HG02870 (cell line): Measurements from ENCODE around the gene ZNF71.

ENCODE experiments used
- ATAC-seq: cut with Tn5 transposase; IDR thresholded peaks from one replicate; pipeline ENCODE4 v1.9.1; 2021; ENCODE audit warnings: mild to moderate bottlenecking, moderate library complexity; ENCODE audit not compliant: unreplicated experiment

Gene ZNF71

DNA sequence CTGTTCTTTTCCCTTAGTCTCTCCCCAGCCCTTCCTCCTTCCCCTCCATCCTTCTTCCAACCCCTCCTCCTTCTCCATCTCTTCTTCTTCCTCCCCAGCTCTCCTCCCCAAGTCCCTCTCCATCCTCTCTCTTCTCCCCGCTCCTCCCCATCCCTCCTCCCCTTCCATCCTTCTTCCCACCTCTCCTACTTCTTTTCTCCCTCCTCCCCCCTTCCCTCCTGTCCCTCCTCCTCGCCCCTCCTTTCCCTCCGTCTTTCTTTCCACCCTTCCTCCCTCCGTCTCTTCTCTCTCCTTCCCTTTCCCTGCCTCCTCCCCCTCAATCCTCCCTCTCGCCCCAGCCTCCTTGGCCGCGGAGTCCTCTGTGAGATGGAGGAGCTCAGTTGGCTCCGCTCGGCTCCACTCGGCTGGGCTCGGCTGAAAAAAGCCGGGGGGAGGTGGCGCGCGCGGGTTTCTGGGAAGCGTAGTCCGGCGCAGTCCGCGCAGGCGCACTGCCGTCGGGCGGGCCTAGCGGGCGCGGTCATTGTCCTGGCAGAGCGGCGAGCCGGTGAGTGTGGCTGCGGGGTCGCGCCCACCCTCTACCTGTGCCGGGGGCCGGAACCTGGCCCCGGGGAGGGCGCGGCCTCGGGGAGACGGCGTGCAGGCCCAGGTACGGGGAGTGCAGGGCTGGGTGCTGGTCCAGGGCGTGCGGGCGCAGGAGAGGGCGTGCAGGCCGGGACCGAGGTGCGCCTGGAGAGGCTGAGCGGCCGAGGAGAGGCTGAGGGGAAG is at the start of gene ZNF71:
Gene ZNF71, plus strand, starts transcription at position 520 of the 765 bp plus-strand sequence. CDS start 6,257 bp downstream, outside the sequence.
- ATAC-seq: peak; percentile 87

DNA sequence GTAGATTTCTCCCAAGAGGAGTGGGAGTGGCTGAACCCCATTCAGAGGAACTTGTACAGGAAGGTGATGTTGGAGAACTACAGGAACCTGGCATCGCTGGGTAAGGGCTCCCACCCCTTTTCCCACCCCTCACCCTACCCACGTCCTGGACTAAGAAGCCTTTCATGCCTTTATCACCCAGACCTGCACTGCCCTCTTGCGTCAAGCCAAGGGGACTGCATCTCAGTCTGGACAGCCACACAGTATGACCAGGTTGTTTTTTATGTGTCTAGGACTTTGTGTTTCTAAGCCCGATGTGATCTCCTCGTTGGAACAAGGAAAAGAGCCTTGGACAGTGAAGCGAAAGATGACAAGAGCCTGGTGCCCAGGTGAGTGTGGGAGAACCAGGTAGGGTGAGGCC is 47.6 kb upstream of the ZNF71 start:
- no peak for ATAC-seq

DNA sequence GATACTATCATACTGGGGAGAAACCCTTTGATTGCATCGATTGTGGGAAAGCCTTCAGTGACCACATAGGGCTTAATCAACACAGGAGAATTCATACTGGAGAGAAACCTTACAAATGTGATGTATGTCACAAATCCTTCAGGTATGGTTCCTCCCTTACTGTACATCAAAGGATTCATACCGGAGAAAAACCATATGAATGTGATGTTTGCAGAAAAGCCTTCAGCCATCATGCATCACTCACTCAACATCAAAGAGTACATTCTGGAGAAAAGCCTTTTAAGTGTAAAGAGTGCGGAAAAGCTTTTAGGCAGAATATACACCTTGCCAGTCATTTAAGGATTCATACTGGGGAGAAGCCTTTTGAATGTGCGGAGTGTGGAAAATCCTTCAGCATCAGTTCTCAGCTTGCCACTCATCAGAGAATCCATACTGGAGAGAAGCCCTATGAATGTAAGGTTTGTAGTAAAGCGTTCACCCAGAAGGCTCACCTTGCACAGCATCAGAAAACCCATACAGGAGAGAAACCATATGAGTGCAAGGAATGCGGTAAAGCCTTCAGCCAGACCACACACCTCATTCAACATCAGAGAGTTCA is 40.7 kb upstream of the ZNF71 start:
- ATAC-seq: no peak

DNA sequence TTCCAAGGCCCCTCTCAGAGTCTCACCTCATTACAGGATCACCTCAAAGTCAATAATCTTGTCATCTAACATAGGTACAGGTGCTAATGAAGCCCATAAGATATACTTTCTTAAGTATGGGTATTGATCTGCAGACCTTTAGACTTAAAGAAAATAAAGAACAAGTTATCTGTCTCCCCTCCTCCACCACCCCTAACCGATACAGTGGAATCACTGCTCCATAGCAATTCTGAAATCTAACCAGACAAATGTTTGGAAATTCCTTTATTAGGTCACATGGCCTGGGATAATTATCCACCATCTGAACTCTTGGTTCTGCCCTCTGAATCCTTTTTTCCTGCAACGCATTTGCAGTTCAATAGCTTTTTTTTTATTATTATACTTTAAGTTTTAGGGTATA is 32.3 kb upstream of the ZNF71 start:
- ATAC-seq: no peak

DNA sequence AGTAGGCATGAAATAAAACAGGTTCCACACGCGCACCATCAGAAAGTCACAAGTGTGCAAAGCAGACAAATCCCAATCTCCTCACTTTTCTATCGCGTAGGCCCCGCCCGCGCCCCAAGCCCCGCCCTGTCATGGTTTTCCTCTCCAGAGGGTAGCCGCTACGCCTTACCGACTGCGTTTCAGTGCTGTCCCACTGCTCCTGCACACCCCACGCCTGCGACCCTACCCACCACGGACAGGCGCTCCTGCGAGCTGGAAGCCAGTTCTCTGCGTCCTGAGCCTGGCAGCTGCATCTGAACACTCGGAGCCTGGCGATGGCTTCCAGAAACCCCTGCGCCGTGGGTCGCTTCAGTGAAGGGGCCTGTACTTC is 28.2 kb upstream of the ZNF71 start:
- ATAC-seq: peak; percentile 29

DNA sequence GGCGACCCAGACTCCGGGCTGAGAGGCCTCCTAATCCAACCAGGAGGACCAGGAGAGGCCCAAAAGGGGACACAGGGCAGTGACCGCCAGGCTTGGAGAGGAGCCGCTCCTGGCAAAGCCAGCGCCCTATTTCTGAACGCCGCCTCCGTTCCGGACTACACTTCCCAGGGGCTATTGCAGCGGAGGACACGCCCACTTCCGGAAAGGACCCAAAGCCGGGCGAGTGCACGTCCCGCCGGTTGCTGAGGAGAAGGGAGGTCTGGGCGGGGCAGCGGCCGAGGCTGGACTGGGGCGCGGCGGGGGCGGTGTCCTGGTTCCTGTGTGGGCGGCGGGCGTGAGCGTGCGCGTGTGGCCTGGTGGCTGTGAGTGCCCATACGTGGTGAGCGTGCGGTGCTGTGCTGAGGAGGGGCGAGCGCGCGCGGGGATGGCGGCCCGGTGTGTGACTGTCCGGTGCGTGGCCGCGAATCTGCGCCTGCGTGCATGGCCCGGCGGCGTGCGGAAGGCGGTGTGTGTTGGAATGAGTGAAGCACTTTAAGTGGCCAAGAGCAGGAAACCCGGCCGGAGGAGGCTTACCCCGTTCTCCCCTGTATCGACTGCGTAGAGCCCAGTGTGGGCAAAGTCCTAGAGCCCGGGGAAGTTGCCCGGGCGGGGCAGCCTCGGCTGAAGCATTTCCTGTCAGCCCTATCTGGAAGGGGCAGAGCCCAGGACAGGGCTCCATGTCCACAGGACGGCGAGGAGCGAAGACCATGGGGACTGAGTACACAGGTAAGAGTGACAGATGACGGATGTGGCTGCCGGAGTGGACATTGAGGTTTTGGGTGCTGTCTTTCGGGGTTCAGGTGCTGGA is 27.6 kb upstream of the ZNF71 start, which contains the start of gene ZNF470:
Gene ZNF470, plus strand, starts transcription at position 195 of the 847 bp plus-strand sequence. CDS start 2,844 bp downstream, outside the sequence.
- peak; percentile 97 for ATAC-seq

DNA sequence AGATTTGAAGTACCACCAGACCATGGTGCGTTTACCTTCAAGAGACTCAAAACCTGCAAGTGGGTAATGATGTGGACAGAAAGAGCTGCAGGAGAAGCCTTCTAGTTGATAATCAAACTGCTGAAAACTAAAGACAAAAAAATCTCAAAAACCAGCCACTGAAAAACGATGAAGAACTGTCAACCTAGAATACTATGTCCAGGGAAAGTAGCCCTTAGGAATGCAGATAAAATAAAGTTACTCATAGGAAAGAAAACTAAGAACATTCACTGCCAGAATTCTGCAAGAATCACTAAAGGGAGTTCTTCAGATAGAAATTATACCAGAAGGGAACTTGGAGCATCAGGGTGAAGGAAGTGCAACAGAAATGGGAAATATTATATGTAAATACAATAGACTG is 22.5 kb upstream of the ZNF71 start:
- ATAC-seq: no peak

DNA sequence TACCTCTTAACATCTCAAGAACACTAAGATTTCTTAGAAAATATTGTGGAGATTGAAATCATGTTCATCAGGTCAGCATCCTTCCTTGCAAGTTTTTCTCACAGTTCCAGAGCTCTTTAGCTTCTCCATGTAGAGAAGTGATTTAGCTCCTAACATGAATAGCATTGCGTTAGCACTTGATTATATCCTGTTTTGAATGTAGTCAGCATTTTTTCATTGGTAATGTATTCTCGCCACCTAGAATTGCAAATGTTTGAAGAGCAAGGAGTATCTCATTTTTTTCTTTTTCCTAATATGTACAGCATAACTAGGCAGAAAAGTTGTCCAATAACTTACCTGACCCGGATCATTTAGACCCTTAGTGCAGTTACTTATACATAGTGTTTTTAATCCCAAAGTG is 21.2 kb upstream of the ZNF71 start:
- no peak for ATAC-seq

DNA sequence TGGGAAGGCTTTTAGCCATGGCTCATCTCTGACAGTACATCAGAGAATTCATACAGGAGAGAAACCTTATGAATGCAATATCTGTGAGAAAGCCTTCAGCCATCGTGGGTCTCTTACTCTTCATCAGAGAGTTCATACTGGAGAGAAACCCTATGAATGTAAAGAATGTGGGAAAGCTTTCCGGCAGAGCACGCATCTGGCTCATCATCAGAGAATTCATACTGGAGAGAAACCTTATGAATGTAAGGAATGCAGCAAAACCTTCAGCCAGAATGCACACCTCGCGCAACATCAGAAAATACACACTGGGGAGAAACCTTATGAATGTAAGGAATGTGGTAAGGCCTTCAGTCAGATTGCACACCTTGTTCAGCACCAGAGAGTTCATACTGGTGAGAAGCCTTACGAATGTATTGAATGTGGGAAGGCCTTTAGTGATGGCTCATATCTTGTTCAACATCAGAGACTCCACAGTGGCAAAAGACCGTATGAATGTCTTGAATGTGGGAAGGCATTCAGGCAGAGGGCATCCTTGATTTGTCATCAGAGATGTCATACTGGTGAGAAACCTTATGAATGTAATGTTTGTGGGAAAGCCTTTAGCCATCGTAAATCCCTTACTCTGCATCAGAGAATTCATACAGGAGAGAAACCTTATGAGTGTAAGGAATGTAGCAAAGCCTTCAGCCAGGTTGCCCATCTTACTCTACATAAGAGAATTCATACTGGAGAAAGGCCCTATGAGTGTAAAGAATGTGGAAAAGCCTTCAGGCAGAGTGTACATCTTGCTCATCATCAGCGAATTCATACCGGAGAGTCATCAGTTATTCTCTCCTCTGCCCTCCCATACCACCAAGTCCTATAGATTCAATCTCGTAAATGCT is 17.1 kb upstream of the ZNF71 start:
- ATAC-seq: no peak

DNA sequence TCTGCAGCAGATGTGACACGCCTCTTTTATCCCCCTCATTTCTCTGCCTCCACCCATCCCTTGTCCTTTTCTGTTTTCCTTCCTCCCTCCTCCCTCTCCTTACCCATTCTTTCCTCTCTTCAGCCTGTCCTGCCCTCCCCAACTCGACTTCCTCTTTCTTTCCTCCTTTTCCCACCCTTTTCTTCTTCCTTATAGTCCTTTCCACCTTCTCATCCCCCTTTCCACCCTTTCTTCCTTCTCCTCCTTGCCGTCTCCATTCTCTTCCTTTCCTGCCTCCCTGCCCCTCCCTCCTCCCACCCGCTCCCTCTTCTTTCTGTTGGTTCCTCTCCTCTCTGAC is 688 bp upstream of the ZNF71 start:
- ATAC-seq: no peak

DNA sequence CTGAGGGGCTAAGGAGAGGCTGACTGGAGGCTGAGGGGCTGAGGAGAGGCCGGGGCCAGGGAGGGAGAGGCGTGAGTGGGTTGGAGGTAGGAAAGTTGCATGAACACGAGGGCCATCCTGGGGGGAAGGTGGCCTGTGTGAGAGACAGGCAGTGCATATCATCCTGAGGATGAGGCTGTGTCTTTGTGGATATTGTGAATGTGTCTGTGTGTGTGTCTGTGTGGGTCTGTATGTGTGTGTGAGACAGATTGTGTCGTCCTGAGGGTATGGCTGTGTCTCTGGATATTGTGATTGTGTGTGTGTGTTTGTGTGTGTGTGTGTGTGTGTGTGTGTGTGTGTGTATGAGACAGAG is 422 bp downstream of the ZNF71 start:
- no peak for ATAC-seq

DNA sequence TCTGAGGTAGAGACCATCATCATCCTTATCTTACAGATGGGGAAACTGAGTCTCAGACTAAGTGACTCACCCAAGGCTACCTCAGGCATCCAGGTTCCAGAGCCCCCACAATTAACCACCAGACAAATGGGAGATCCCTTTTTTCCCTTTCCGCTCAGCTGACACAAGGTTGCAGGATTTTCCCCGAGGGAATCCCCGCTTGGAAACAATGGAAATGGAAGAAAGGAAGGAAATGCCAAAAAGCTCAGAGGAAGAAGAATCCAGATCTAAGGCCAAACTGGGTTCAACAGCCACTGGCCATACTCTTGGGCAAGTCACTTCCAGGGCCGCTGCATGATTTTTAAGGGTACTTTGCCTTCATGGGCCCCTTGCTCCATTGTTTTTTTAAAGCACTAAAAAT is 1.6 kb downstream of the ZNF71 start:
- no peak for ATAC-seq

DNA sequence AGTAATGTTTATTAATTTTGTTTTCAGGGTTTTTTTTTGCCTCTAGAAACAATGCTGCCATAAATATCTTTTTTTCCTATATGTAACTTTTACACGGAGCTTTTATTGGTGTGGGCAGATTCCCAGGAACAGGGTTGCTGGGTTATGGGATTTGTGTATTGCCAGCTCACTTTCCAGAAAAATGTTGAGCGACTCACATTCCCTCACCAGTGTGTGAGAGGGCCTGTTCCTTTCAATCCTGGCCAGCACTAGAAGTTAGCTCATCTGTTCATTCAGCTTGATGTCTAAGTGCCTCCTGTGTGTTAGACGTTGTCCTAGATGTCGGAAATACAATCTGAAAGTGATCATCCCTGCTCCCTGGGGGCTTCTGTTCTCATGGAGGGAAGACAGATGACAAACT is 2.6 kb downstream of the ZNF71 start:
- ATAC-seq: no peak

DNA sequence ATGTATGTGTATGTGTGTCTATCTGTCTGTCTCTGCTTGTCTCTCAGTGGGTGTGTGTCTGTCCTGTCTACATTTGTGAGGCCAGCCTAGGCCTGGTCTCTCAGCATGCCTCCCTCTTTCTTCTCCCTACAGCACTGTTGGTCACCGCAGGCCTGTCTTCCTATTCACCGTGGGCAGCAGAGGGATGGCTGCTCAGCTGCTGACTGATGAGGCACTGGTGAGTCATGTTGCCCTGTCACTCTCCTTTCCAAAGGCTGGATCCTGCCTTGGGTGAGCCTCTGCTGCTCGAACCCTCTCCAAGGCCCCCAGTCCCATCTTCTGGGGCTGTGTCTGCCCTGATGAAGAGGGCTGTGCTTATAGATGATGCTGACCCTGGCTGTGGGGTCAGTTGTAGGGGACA is 6.3 kb downstream of the ZNF71 start:
- no peak for ATAC-seq

DNA sequence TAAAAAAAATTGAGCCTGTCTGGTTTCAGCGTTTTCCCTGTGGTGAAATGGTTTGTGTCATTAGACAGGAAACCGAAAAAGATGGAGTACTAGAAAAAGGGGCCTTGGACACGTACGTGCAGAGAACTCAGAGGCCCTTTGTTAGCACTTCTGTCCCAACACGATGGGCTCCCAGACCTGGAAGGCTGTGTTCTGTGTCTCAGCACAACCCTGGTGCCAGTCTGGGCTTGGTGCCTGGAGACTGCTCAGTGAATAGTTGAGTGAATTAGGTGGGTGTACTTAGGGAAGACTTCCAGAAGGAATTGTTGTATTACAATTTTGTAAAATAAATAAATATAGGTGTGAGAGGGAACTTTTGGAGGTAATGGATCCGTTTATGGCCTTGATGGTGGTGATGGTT is 8.7 kb downstream of the ZNF71 start:
- ATAC-seq: no peak

DNA sequence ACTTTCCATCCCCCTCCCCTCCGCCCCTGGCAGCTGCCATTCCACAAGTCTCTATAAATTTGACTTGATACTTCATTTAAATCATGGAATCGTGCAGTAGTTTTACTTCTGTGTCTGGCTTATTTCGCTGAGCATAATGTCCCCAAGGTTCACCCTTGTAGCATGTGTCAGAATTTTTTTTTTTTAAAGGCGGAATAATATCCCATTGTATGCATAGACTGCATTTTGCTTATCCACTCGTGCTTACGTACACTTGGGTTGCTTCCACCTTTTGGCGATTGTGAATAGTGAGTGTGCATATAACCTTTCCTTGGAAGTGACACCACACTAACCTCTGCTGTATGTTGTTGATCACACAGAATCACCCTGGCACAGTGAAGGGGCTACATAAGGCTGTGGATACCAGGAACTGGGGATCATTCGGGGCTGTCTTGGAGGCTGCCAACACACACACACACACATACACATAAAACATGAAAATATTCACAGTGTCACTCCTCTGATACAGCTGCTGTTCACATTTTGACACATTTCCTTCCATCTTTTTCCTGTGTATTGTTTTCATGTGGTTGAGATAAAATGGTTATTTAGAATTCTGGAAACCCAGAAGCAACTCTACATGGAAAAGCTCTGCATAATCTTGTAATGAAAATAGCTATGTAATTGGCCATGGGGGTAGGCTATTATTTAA is 13.3 kb downstream of the ZNF71 start:
- no peak for ATAC-seq

DNA sequence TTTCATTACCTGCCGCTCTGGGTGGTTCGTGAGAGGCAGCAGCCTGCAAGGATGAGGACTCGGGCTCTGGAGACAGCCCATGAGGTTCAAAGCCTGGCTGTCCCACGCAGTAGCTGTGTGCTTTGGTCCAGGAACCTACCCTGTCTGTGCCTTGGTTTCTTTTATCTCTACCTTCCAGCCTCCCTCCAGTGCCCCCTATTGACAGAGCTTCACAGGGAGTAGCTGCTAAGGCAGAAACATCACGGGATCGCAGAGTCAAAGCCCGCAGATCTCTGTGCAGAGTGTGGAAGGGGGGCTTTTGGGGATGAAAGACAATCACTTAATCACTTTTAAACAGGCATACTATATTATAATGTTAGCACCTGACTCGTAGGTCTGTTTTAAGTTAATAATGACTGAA is 16.2 kb downstream of the ZNF71 start:
- no peak for ATAC-seq

DNA sequence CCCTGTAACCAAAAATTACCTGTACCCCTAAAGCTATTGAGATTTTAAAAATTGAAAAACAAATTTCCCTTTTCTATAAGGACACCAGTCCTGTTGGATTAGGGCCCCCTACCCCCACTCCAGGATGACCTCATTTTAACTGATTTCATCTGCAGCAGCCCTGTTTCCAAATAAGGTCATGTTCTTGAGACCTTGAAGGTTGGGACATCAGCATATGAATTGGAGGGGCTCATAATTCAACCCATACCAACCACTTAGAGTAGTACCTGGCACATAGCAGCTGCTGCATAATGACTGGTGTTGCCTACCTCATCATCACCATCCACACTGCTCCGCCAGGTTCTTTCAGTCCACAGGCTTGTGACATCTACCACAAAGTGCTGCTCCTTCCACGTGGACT is 17.6 kb downstream of the ZNF71 start:
- ATAC-seq: no peak

DNA sequence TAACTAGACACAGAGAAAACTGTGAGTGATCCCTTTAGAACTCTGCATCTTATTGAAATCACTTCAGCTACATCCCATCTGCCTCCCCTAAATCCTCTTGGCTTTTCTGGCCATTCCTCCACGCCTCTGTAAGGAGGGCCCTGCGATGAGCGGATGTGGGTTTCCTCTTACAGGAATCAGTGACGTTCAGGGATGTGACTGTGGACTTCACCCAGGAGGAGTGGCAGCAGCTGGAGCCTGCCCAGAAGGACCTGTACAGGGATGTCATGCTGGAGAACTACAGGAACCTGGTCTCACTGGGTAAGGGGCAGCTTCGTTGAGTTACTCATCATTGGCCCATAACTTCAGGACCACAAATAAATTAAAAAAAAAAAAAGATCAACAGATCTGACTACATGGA is 18.5 kb downstream of the ZNF71 start:
- ATAC-seq: no peak

DNA sequence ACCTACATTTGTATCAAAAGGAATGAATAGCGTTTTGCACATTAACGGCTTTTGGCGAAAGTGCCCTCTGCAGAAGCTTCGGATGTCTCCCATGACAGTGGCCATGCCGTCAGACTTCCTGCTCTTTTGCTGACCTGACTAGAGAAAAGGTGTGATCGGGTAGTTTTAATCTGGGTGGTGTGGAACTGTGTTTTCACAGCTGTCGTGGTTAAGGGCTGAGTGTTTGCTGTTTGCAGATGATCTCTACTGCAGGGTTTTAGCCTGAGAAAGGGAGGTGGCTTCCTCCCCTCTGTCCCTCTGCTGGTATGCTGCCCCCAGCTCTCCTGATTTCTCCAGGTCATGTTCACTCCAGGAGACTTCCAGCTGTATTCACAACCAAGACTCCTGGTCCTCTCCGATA is 22.4 kb downstream of the ZNF71 start:
- ATAC-seq: no peak
